H1 (cell line): Measurements from ENCODE around the gene CPT2. TPM values are rescaled to one million over a fixed set of nuclear protein-coding genes. Genes with fewer than 3 reads are reported as not detected.

ENCODE experiments used
- CTCF ChIA-PET: fragments of 300-600 bp; sonication (Branson Sonifier 250); formaldehyde crosslinking; loops from one replicate; lab custom pipeline; 2021; ENCODE audit not compliant: partially characterized antibody; lab: Charles Lee
- POLR2A ChIA-PET: fragments of 300-600 bp; sonication (Branson Sonifier 250); formaldehyde crosslinking; loops from one replicate; lab custom pipeline; 2021; ENCODE audit warnings: inconsistent platforms; ENCODE audit not compliant: partially characterized antibody; lab: Charles Lee
- DNase-seq, 2 experiments: peaks; one replicate each; pipeline versions ENCODE4 v3.0.0 to v3.0.0-alpha.2; 2010 to 2022; ENCODE audit warnings: low spot score in 2 of 2, low read depth in 1 of 2, mixed read lengths in 1 of 2
- FAIRE-seq: peaks from 2 replicates; lab custom pipeline; 2011; peaks lifted over from hg19 to GRCh38; lab: Jason Lieb, UNC
- H2AFZ ChIP-seq: 2 replicates; pipeline ENCODE4 v1.8.1; 2012; ENCODE audit warnings: low read length, inconsistent platforms
- H2AK5ac ChIP-seq: 2 replicates; pipeline ENCODE4 v1.6.1; 2013; ENCODE audit warnings: low read depth, low read length
- H2BK120ac ChIP-seq: replicated peaks from 2 replicates; pipeline ENCODE3; 2013; ENCODE audit warnings: low read depth, low read length, inconsistent platforms
- H2BK12ac ChIP-seq: 2 replicates; pipeline ENCODE4 v1.6.1; 2013; ENCODE audit warnings: low read depth, low read length
- H2BK15ac ChIP-seq: 2 replicates; pipeline ENCODE4 v1.6.1; 2013; ENCODE audit warnings: low read length
- H2BK20ac ChIP-seq: 2 replicates; pipeline ENCODE4 v1.6.1; 2013; ENCODE audit warnings: low read length
- H2BK5ac ChIP-seq: 2 replicates; pipeline ENCODE4 v1.6.1; 2013; ENCODE audit warnings: low read depth, low read length
- H3K14ac ChIP-seq: 2 replicates; pipeline ENCODE4 v1.6.1; 2013; ENCODE audit warnings: inconsistent platforms; ENCODE audit not compliant: insufficient read length
- H3K18ac ChIP-seq: 2 replicates; pipeline ENCODE4 v1.6.1; 2013; ENCODE audit warnings: low read length; ENCODE audit errors: extremely low read depth
- H3K23ac ChIP-seq: 2 replicates; pipeline ENCODE4 v1.6.1; 2013; ENCODE audit warnings: inconsistent platforms; ENCODE audit not compliant: insufficient read length
- H3K23me2 ChIP-seq: 2 replicates; pipeline ENCODE4 v1.6.1; 2013; ENCODE audit warnings: low read depth, low read length
- H3K27ac ChIP-seq: 2 replicates; pipeline ENCODE4 v1.6.1; 2011; ENCODE audit warnings: low read depth, low read length, inconsistent platforms
- H3K27me3 ChIP-seq, 4 experiments: replicated peaks in 1 of 4; 1 replicate in 1 of 4; 2 replicates in 3 of 4; pipeline versions ENCODE4 v1.6.1 to v1.8.1; 2011 to 2013; ENCODE audit warnings: low read length in 3 of 4, mild to moderate bottlenecking in 3 of 4, inconsistent platforms in 2 of 4, mixed read lengths in 2 of 4, moderate library complexity in 1 of 4; ENCODE audit not compliant: control insufficient read depth in 3 of 4, insufficient read depth in 3 of 4; ENCODE audit errors: extremely low read depth in 1 of 4
- H3K36me3 ChIP-seq, 4 experiments: 2 replicates each; pipeline versions ENCODE4 v1.6.1 to v1.8.1; 2011 to 2013; ENCODE audit warnings: mild to moderate bottlenecking in 4 of 4, low read length in 3 of 4, moderate library complexity in 2 of 4, control low read depth in 1 of 4, inconsistent platforms in 1 of 4; ENCODE audit not compliant: insufficient read depth in 4 of 4, control insufficient read depth in 2 of 4
- H3K4ac ChIP-seq: replicated peaks from 2 replicates; pipeline ENCODE3; 2013; ENCODE audit warnings: low read length, low read depth, mixed read lengths, inconsistent platforms; ENCODE audit not compliant: insufficient read length
- H3K4me1 ChIP-seq, 4 experiments: replicated peaks in 1 of 4; 1 replicate in 1 of 4; 2 replicates in 3 of 4; pipeline versions ENCODE4 v1.6.1 to v1.8.1; 2011 to 2013; ENCODE audit warnings: low read length in 3 of 4, inconsistent platforms in 2 of 4, mixed read lengths in 1 of 4; ENCODE audit not compliant: insufficient read depth in 4 of 4, control insufficient read depth in 3 of 4
- H3K4me2 ChIP-seq, 2 experiments: 2 replicates each; pipeline versions ENCODE4 v1.6.1 to v1.8.1; 2011 to 2013; ENCODE audit warnings: low read depth in 2 of 2, low read length in 2 of 2, control low read depth in 1 of 2, inconsistent platforms in 1 of 2, mild to moderate bottlenecking in 1 of 2; ENCODE audit not compliant: insufficient read depth in 1 of 2
- H3K4me3 ChIP-seq, 4 experiments: fragments of 200-600, 300-600 bp in 1 of 4; sonication (generic), shearing (Covaris generic), sonication (Bioruptor Twin) in 1 of 4; 2 replicates each; pipeline versions ENCODE4 v1.5.1 to v1.8.1; 2011 to 2016; ENCODE audit warnings: low read length in 4 of 4, low read depth in 3 of 4, control low read depth in 2 of 4, inconsistent platforms in 2 of 4, mild to moderate bottlenecking in 2 of 4, mixed read lengths in 1 of 4, moderate library complexity in 1 of 4; ENCODE audit not compliant: insufficient read depth in 2 of 4; ENCODE audit errors: extremely low read depth in 1 of 4
- H3K56ac ChIP-seq: replicated peaks from 2 replicates; pipeline ENCODE3; 2013; ENCODE audit warnings: low read depth, mild to moderate bottlenecking, mixed read lengths, low read length, inconsistent platforms; ENCODE audit not compliant: insufficient read length
- H3K79me1 ChIP-seq: 2 replicates; pipeline ENCODE4 v1.6.1; 2013; ENCODE audit warnings: low read depth, low read length, control low read depth
- H3K79me2 ChIP-seq, 2 experiments: 2 replicates each; pipeline versions ENCODE4 v1.6.1 to v1.8.1; 2012 to 2013; ENCODE audit warnings: low read length in 2 of 2, mild to moderate bottlenecking in 2 of 2, inconsistent platforms in 1 of 2; ENCODE audit not compliant: insufficient read depth in 2 of 2, control insufficient read depth in 1 of 2
- H3K9ac ChIP-seq, 4 experiments: replicated peaks in 1 of 4; 1 replicate in 1 of 4; 2 replicates in 3 of 4; pipeline versions ENCODE4 v1.6.1 to v1.8.1; 2011 to 2013; ENCODE audit warnings: low read depth in 3 of 4, low read length in 3 of 4, control low read depth in 2 of 4, mild to moderate bottlenecking in 2 of 4, moderate library complexity in 2 of 4, inconsistent platforms in 1 of 4; ENCODE audit errors: extremely low read depth in 1 of 4
- H3K9me3 ChIP-seq, 2 experiments: 2 replicates each; pipeline versions ENCODE4 v1.6.1 to v1.8.1; 2012 to 2013; ENCODE audit warnings: mild to moderate bottlenecking in 2 of 2, moderate library complexity in 2 of 2, control low read depth in 1 of 2, inconsistent platforms in 1 of 2, low read depth in 1 of 2, low read length in 1 of 2, mixed read lengths in 1 of 2; ENCODE audit not compliant: insufficient read depth in 2 of 2
- H4K20me1 ChIP-seq, 2 experiments: replicated peaks in 1 of 2; 2 replicates each; pipeline versions ENCODE3 to v1.8.1; 2011 to 2013; ENCODE audit warnings: inconsistent platforms in 2 of 2, low read length in 2 of 2, mild to moderate bottlenecking in 1 of 2; ENCODE audit not compliant: insufficient read depth in 2 of 2, control insufficient read depth in 1 of 2
- H4K5ac ChIP-seq: 2 replicates; pipeline ENCODE4 v1.6.1; 2013; ENCODE audit warnings: low read length, low read depth, mixed read lengths, inconsistent platforms; ENCODE audit not compliant: insufficient read length
- H4K8ac ChIP-seq: 2 replicates; pipeline ENCODE4 v1.8.0; 2013; ENCODE audit warnings: mild to moderate bottlenecking, moderate library complexity, low read length, inconsistent platforms; ENCODE audit not compliant: insufficient read depth; ENCODE audit errors: extremely low read depth
- H4K91ac ChIP-seq: replicated peaks from 2 replicates; pipeline ENCODE3; 2013; ENCODE audit warnings: low read length, mixed read lengths, inconsistent platforms; ENCODE audit not compliant: insufficient read length
- BRCA1 ChIP-seq: IDR thresholded peaks from 2 replicates; pipeline ENCODE4 v1.6.1; 2012; ENCODE audit warnings: low read depth, low read length, improper control_type of control experiment
- CBX5 ChIP-seq: fragments of 300-800, 300-1000 bp; sonication (generic); IDR thresholded peaks from 2 replicates; pipeline ENCODE4 v1.7.1; 2016; ENCODE audit warnings: antibody characterized with exemption, low read length, low read depth
- CBX8 ChIP-seq: fragments of 300-800, 300-1000 bp; sonication (generic); IDR thresholded peaks from 2 replicates; pipeline ENCODE4 v1.7.1; 2016; ENCODE audit warnings: low read depth, low read length, borderline replicate concordance
- CHD1 ChIP-seq: IDR thresholded peaks from 2 replicates; pipeline ENCODE4 v1.6.1; 2012; ENCODE audit warnings: low read depth, low read length, improper control_type of control experiment
- CHD2 ChIP-seq: IDR thresholded peaks from 2 replicates; pipeline ENCODE4 v1.6.1; 2012; ENCODE audit warnings: low read length, improper control_type of control experiment
- FOSL1 ChIP-seq: IDR thresholded peaks from 2 replicates; pipeline ENCODE4 v1.6.1; 2011; ENCODE audit warnings: mild to moderate bottlenecking, low read depth, low read length, moderate library complexity; ENCODE audit not compliant: insufficient read depth
- GABPA ChIP-seq: IDR thresholded peaks from 2 replicates; pipeline ENCODE4 v1.6.1; 2011; ENCODE audit warnings: mild to moderate bottlenecking, low read length, moderate library complexity, borderline replicate concordance; ENCODE audit not compliant: insufficient read depth
- GTF2F1 ChIP-seq: IDR thresholded peaks from 2 replicates; pipeline ENCODE4 v1.6.1; 2012; ENCODE audit warnings: low read depth, low read length, improper control_type of control experiment, borderline replicate concordance
- JUND ChIP-seq: IDR thresholded peaks from 2 replicates; pipeline ENCODE4 v1.6.1; 2011; ENCODE audit warnings: mild to moderate bottlenecking, improper control_type of control experiment, low read length
- MAFK ChIP-seq: IDR thresholded peaks from 2 replicates; pipeline ENCODE4 v1.6.1; 2012; ENCODE audit warnings: low read depth, mild to moderate bottlenecking, improper control_type of control experiment, low read length
- WGBS, 2 experiments: shearing (Covaris generic) in 1 of 2; methylation state at CpG; one replicate each; pipeline versions ENCODE4 v1.1.6 to v1.1.7; 2013 to 2015; ENCODE audit warnings: low lambda C conversion rate in 2 of 2, mixed read lengths in 2 of 2, inconsistent platforms in 1 of 2, low coverage in 1 of 2, missing lambda C conversion rate in 1 of 2; ENCODE audit not compliant: insufficient replicate concordance in 2 of 2, insufficient coverage in 1 of 2, insufficient read length in 1 of 2; ENCODE audit errors: extremely low coverage in 1 of 2, missing lambda C conversion rate in 1 of 2; 5-methylcytosine and 5-hydroxymethylcytosine counted together
- polyA plus RNA-seq, 7 experiments: library from polyadenylated mRNA; depleted of rRNA in 3 of 7; stranded (reverse) in 5 of 7; unstranded in 2 of 7; fragments of >200 nt in 5 of 7; fragments of 200-250 nt in 2 of 7; gene quantifications; 1 replicate in 5 of 7; 2 replicates in 1 of 7; 4 replicates in 1 of 7; pipeline versions ENCODE4 v1.2.1 to v1.2.3, GENCODE V29; 2011 to 2013; ENCODE audit warnings: missing spikeins in 2 of 7, mixed read lengths in 2 of 7
- total RNA-seq: library from RNA; stranded (reverse); fragmentation: NEBNext Ultra II Directional; extraction: Animal tissue kit (Norgen Biotek cat#: 25700); gene quantifications from 2 replicates; pipeline ENCODE4 v1.2.1, GENCODE V29; 2021
- TF ChIP-seq, protein P1 (sequence below): IDR thresholded peaks from 2 replicates; pipeline ENCODE4 v1.6.1; 2011; ENCODE audit warnings: low read length, improper control_type of control experiment

CPT2 gene
- total and polyA plus RNA-seq, 2 of the 8 experiments (the other 6 are each of a cell fraction or from before 2014, with no cell fraction given): 23.9 to 25.5 TPM

DNA sequence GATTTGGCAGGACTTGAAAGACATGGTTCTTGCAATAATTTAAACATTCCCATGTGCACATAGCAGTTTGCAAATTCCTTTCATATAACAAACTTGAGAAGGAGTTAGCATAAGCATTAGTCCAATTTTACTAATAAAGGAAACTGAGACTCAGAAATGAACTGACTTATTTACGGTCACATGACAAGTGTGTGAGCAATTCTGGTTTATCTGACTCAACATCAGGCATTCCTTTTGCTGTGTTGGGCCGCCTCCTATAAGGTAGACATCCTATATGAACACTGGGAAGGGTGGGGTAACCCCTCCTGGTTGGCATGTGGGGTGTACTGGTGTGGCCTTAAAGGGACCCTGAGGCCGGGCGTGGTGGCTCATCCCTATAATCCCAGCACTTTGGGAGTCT, 8.5 kb upstream of the CPT2 start:
- H3K9me3 ChIP-seq: no peaks in the 10 kb centered on the region
- POLR2A ChIA-PET: no interaction called here
- H2BK20ac ChIP-seq: no peak overlapping the region
- H2BK120ac ChIP-seq: no peak overlapping the region
- no peak overlapping the region for H3K27ac ChIP-seq
- 82% methylated on average over 4 of the region's 4 CpGs; no CpG with 5 or more reads in 1 of the 2 experiments for WGBS, 2 experiments
- no peaks in the 10 kb centered on the region for H4K20me1 ChIP-seq
- H3K23ac ChIP-seq: no peak overlapping the region
- no peak overlapping the region for H2BK12ac ChIP-seq
- no peak overlapping the region for H3K14ac ChIP-seq
- CTCF ChIA-PET: no interaction called here
- H3K18ac ChIP-seq: no peak overlapping the region
- H3K4me3 ChIP-seq: no peak overlapping the region
- no peak overlapping the region for H3K4ac ChIP-seq
- no peak for TF ChIP-seq CBX5
- no peak for TF ChIP-seq BRCA1
- TF ChIP-seq CBX8: no peak
- no peak for TF ChIP-seq GABPA
- no peak for TF ChIP-seq MAFK
- TF ChIP-seq GTF2F1: no peak
- TF ChIP-seq, protein P1, sequence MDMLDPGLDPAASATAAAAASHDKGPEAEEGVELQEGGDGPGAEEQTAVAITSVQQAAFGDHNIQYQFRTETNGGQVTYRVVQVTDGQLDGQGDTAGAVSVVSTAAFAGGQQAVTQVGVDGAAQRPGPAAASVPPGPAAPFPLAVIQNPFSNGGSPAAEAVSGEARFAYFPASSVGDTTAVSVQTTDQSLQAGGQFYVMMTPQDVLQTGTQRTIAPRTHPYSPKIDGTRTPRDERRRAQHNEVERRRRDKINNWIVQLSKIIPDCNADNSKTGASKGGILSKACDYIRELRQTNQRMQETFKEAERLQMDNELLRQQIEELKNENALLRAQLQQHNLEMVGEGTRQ: no peak
- TF ChIP-seq CHD1: no peak
- no peak for TF ChIP-seq JUND
- TF ChIP-seq CHD2: no peak
- TF ChIP-seq FOSL1: no peak
- TF ChIP-seq, all 59 proteins: peak for 0
- Histone ChIP-seq H3K23me2 (no peaks in the 10 kb centered on the region), H4K8ac (no peak overlapping the region), H2BK5ac (no peak overlapping the region), H3K4me1 (no peaks in the 10 kb centered on the region), H3K56ac (no peak overlapping the region), H3K79me2 (no peaks in the 10 kb centered on the region), H3K27me3 (no peaks in the 10 kb centered on the region; a peak in 1 of 7 replicates), H3K79me1 (no peaks in the 10 kb centered on the region), H3K4me2 (no peak overlapping the region), H2AK5ac (no peak overlapping the region), H2AFZ (no peak overlapping the region), H4K5ac (no peak overlapping the region), H4K91ac (no peak overlapping the region), H2BK15ac (no peak overlapping the region), H3K36me3 (no peaks in the 10 kb centered on the region), H3K9ac (no peak overlapping the region)
- DNase-seq (no peak), FAIRE-seq (no peak)
